HG02973 (cell line): ENCODE data around the gene MED10.
"Not testable (repeated sequence)": the region's sequence is repeated elsewhere in the genome, so short reads cannot be mapped to it uniquely, and the experiment has no call there.

Source experiments
- ATAC-seq: cut with Tn5 transposase; IDR thresholded peaks from one replicate; pipeline ENCODE4 v1.9.1; 2021; ENCODE audit warnings: moderate library complexity; ENCODE audit not compliant: unreplicated experiment

Gene MED10

DNA sequence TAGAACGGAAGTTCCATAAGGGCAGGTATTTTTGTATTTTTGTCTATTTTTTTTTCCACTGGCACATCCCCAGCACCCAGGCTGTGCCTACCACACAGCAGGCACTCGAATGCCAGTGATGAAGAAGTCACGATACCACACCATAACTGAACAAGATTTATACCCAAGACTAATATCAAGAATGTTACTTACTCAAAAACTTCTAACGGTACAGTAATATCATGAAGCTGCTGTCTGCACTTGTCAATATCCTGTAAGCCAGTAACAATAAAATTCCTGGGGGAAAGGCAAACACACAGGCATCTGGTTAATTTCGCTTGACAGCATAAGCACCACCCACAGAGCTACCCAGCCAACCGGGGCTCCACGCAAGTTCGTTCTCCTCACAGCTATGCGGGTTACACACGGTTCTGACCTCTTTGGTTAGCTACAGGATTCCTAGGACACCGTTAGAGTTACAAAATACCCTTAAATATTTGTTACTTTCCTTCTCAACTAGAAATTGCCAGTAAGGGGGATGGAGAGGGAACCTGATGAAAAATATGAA is 1.3 kb downstream of the MED10 start:
- no peak for ATAC-seq

DNA sequence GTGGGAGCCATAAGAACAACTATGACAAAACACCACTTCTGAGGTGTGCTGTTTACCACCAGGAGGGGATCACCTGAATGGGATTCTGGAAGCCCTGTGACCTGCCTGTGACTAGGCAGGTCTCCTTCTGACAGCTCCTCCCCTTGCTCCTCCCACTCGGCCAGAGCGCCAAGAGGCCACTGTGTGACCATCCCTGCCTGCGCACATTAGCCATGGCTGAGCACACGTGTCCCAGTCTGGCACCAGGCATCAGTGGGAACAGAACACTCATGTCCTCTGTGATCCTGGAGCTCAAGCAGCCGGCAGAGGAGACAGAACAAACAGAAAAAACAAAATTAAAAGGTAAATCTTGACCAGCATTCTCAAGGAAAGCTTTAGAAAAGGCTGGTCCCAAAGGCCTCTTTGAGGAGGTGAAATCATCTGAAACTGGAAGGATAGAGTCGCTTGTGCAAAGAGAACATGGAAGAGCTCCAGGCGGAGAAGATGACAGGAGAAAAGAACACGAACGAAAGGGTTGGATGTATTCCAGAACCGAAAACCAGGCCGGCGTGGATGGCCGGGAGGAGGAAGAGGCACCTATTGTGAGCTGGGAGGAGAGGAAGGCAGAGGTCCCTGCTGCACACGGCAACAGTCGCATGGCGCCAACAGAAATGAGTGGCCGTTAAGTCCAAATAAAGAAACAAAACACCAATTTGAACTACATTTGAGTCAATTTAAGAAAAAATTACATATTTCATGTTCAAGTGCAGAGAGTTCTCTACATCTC is 5.1 kb downstream of the MED10 start:
- ATAC-seq, result no peak

GRCh38 chr5:6372251-6373080 is 5.9 kb downstream of the MED10 start:
- no peak for ATAC-seq

DNA sequence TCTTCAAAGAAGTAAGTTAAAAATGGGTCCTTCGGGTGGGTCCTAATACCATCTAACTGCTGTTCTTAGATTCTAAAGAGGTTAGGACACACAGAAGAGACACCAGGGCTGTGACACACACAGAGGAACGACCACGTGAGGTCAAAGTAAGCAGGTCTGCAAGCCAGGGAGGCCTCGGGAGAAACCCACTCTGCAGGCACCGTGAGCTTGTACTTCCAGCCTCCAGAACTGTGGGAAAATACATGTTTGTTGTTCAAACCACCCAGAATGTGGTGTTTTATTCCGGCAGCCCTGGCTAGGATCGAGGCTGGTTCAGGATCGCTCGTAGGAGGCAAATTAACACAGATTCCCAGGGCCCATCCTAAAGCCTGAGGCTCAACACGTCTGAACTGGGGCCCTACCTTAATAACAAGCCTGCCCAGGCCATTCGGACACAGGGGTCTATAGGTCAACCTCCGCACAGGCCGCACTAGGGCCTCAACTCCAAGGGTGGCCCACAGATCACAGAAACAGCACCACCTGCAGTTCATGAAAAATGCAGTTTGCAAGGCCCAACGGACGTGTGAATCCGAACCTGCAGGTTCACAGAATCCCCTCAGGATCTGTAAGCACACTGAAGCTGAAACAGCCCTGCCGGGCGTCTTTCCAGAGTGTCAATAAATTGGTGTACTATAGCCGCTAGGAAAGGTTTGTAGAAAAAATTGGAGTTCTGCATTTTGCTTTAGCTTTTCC is 7.1 kb downstream of the MED10 start:
- no peak for ATAC-seq

DNA sequence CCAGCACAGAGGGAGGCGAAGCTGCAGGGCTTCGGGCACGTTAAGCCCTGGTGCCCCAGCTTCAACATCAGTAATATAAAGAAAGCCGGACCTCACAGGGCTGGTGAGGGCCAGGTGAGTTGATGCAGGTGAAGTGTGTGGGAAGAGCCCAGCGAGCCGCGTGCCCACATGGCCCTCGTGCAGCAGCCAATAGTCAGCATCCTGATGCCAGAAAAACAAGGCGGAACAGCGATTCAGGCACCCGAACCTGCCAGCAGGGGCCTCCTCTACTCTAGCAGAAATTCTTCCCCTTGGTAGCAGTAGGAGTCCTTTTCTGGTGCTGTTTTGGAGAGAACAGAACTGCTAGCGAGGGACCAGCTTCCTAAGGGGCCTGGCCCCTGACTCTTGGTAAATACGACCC is 7.8 kb downstream of the MED10 start:
- no peak for ATAC-seq

DNA sequence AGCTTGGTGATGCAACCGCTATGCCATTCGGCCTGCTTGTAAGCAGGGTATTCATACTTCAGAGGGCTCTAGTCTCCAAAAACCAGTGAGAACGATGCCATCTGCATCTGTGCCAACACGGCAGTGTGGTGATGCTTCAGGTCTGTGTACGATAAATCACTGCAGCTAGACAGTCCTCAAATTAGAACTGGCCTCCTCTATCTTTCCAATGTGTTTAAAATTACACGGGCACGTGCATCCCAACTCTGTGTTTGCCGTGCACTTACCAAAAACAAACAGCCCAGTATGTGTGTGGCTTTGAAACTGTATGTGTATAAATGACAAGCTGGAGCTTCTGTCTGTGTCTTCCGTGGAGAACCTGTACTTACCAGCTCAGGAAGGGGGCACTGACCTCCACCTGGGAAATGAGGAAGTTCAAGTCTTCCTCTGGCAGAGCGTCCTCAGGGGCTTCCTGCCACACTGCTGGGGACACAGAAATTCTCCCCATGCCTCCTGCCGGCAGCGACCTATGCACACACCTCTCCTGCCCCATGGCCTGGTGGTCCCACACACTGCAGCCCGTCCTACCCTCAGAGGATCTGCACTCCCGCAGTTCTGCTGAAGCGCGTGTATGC is 12.3 kb downstream of the MED10 start:
- ATAC-seq, result no peak

DNA sequence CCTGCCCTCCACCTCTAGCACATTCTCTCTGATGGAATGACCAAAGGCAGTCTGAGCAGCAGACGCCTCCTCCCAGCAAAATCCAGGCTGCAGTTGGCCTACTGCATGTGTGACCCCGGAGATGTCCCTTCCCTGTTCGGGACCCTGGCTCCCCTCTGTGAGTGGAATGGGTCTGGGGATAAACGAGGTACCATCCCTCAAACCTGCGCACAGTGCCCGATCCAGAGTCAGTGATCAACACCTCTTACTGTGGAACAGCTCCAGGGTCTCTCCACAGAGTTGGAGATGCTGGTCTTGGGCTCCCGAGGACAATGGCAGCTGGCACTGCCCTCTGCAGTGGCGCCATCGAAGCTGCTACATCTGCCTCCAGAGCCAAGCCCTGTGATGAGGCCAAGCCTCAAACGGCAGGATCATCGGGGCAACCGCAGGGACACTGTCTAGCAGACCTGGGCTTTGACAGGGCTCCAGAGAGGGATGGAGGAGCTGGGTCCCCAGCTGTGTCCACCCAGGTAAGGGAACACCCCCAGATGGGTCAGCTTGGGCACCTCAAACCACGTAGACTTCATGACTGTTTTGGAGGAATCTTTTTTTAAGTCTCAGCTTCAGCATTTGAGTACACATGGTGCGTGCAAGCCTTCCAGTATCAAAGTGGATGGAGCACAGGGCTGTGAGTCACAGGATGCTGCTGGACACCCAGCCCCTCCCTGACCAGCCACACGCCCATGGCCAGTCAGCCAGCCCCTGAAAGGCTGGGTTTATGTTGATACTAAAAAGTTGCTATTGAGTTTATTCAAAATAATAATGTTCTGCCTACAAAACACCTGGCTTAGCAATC is 13.0 kb downstream of the MED10 start:
- ATAC-seq, result no peak

- ATAC-seq, result not testable (repeated sequence)
Measured at GRCh38 chr5:6363454-6364011, 14.8 kb downstream of the MED10 start.

- no peak for ATAC-seq
Measured at GRCh38 chr5:6362846-6363245, 15.5 kb downstream of the MED10 start.

DNA sequence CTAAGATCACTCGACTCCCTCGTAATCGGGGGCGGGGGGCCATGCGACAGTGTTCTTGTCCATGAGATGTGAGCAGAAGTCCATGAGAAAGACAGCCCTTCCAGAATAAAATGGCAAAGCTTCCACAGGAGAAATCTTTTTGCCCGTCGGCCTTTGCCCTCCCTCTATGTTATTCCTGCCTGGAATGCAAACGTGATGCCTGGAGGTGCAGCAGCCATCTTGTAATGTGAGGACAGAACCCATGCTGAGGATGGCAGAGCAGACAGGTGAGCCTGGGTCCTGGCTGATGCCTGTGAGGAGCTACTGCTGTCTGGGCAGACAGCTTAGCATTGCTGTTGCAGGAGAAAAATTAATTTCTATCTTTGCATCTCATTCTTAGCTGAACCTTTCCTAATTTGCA is 17.2 kb downstream of the MED10 start:
- ATAC-seq, result no peak

DNA sequence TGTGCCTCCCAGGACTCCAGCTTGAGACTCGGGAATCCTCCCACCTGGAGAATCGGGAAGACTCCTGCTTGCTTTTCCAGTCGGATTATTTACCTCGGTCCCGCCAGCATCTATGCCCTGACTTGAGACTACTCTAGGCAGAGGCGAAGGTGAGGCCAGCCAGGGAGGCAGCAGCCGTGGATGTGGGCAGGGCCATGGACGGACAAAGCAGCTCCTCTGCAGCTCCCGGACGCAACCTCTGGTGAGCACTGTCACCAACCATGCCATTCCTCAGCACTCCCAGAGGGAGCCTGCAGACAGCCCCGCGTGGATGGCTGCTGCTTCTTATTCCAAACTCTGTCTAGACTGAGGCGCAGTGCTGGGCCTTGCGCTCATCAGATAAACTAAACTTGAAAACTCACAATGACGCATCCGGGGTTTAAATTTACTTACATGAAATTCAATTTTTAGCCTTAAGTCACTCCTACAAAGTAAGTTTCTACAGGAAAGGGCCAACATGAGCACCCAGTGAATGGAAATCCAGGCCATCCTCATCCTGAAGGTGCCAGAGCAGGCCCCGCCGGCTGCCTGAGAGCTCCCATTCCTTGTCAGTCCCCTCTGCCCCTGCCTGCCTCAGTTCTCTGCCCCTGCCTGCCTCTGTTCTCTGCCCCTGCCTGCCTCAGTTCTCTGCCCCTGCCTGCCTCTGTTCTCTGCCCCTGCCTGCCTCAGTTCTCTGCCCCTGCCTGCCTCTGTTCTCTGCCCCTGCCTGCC is 17.8 kb downstream of the MED10 start:
- ATAC-seq, result no peak

GRCh38 chr5:6359555-6360322 is 18.6 kb downstream of the MED10 start:
- ATAC-seq, result peak; percentile 72

DNA sequence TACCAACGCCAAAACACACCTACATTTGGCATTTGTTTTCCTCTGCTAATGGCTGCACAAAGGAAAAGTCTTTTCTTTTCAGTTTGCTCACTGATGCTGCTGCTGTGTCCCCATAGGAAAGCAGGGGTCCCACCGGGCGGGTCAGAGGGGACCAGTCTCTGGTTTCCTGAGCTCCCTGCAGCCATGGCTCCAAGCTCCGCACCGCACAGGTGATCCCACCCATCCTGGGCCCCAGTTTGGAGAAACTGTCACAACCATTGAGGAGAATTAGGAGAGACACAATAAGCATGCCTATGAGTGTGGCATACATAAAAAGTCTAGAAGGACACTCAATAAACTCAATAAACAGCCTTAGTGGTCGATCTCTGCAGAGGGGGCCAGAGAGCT is 19.9 kb downstream of the MED10 start:
- no peak for ATAC-seq

GRCh38 chr5:6357817-6358433 is 20.4 kb downstream of the MED10 start:
- ATAC-seq, result not testable (repeated sequence)

- ATAC-seq, result no peak
Measured at GRCh38 chr5:6356578-6357164, 21.7 kb downstream of the MED10 start.

DNA sequence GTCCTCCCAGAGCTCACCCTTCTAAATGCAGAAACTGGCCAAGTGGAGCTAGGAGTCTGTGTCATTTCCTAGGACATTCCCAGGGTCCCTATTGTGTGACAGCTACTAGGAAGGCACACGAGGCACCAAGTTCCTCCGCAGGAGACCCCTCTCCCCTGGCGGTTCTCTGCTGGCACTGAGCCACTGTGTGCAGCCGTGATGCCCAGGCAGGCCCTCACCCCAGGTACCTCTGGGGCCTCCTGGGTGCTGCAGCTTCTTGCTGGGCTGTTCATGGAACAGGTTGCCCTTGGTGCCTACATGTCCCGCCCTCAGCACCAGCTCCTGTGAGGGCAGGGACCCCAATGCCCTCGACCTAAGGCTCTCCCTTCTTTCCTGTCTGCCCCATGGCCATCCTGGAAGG is 23.1 kb downstream of the MED10 start:
- no peak for ATAC-seq

DNA sequence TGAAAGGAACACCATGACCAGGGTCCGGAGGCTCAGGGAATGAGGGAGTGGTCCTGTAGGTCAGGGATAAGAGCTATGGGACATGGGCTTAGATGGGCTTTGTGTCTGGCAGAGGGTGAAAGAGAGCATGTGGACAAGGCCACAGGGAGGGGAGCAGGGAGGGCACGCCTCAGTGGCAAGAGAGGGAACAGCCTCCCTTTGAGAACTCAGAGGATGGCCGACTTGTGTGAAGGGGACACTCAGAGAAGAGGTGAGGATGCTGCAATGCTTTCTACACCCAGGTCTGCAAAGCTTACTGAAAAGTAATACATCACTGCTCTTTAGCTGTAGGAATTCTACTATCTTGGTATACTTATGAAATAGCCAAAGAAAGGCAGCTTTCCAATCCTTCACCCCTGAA is 23.5 kb downstream of the MED10 start:
- ATAC-seq, result no peak
